H1 (cell line): Measurements from ENCODE around the gene OMA1. TPM values are rescaled to one million over a fixed set of nuclear protein-coding genes. Genes with fewer than 3 reads are reported as not detected.

Source experiments
- CTCF ChIA-PET: fragments of 300-600 bp; sonication (Branson Sonifier 250); formaldehyde crosslinking; loops from one replicate; lab custom pipeline; 2021; ENCODE audit not compliant: partially characterized antibody; lab: Charles Lee
- POLR2A ChIA-PET: fragments of 300-600 bp; sonication (Branson Sonifier 250); formaldehyde crosslinking; loops from one replicate; lab custom pipeline; 2021; ENCODE audit warnings: inconsistent platforms; ENCODE audit not compliant: partially characterized antibody; lab: Charles Lee
- DNase-seq, 2 experiments: peaks; one replicate each; pipeline versions ENCODE4 v3.0.0 to v3.0.0-alpha.2; 2010 to 2022; ENCODE audit warnings: low spot score in 2 of 2, low read depth in 1 of 2, mixed read lengths in 1 of 2
- FAIRE-seq: peaks from 2 replicates; lab custom pipeline; 2011; peaks lifted over from hg19 to GRCh38; lab: Jason Lieb, UNC
- H2AFZ ChIP-seq: 2 replicates; pipeline ENCODE4 v1.8.1; 2012; ENCODE audit warnings: low read length, inconsistent platforms
- H2AK5ac ChIP-seq: 2 replicates; pipeline ENCODE4 v1.6.1; 2013; ENCODE audit warnings: low read depth, low read length
- H2BK120ac ChIP-seq: replicated peaks from 2 replicates; pipeline ENCODE3; 2013; ENCODE audit warnings: low read depth, low read length, inconsistent platforms
- H2BK12ac ChIP-seq: 2 replicates; pipeline ENCODE4 v1.6.1; 2013; ENCODE audit warnings: low read depth, low read length
- H2BK15ac ChIP-seq: 2 replicates; pipeline ENCODE4 v1.6.1; 2013; ENCODE audit warnings: low read length
- H2BK20ac ChIP-seq: 2 replicates; pipeline ENCODE4 v1.6.1; 2013; ENCODE audit warnings: low read length
- H2BK5ac ChIP-seq: 2 replicates; pipeline ENCODE4 v1.6.1; 2013; ENCODE audit warnings: low read depth, low read length
- H3K14ac ChIP-seq: 2 replicates; pipeline ENCODE4 v1.6.1; 2013; ENCODE audit warnings: inconsistent platforms; ENCODE audit not compliant: insufficient read length
- H3K18ac ChIP-seq: 2 replicates; pipeline ENCODE4 v1.6.1; 2013; ENCODE audit warnings: low read length; ENCODE audit errors: extremely low read depth
- H3K23ac ChIP-seq: 2 replicates; pipeline ENCODE4 v1.6.1; 2013; ENCODE audit warnings: inconsistent platforms; ENCODE audit not compliant: insufficient read length
- H3K23me2 ChIP-seq: 2 replicates; pipeline ENCODE4 v1.6.1; 2013; ENCODE audit warnings: low read depth, low read length
- H3K27ac ChIP-seq: 2 replicates; pipeline ENCODE4 v1.6.1; 2011; ENCODE audit warnings: low read depth, low read length, inconsistent platforms
- H3K27me3 ChIP-seq, 4 experiments: replicated peaks in 1 of 4; 1 replicate in 1 of 4; 2 replicates in 3 of 4; pipeline versions ENCODE4 v1.6.1 to v1.8.1; 2011 to 2013; ENCODE audit warnings: low read length in 3 of 4, mild to moderate bottlenecking in 3 of 4, inconsistent platforms in 2 of 4, mixed read lengths in 2 of 4, moderate library complexity in 1 of 4; ENCODE audit not compliant: control insufficient read depth in 3 of 4, insufficient read depth in 3 of 4; ENCODE audit errors: extremely low read depth in 1 of 4
- H3K36me3 ChIP-seq, 4 experiments: 2 replicates each; pipeline versions ENCODE4 v1.6.1 to v1.8.1; 2011 to 2013; ENCODE audit warnings: mild to moderate bottlenecking in 4 of 4, low read length in 3 of 4, moderate library complexity in 2 of 4, control low read depth in 1 of 4, inconsistent platforms in 1 of 4; ENCODE audit not compliant: insufficient read depth in 4 of 4, control insufficient read depth in 2 of 4
- H3K4ac ChIP-seq: replicated peaks from 2 replicates; pipeline ENCODE3; 2013; ENCODE audit warnings: low read length, low read depth, mixed read lengths, inconsistent platforms; ENCODE audit not compliant: insufficient read length
- H3K4me1 ChIP-seq, 4 experiments: replicated peaks in 1 of 4; 1 replicate in 1 of 4; 2 replicates in 3 of 4; pipeline versions ENCODE4 v1.6.1 to v1.8.1; 2011 to 2013; ENCODE audit warnings: low read length in 3 of 4, inconsistent platforms in 2 of 4, mixed read lengths in 1 of 4; ENCODE audit not compliant: insufficient read depth in 4 of 4, control insufficient read depth in 3 of 4
- H3K4me2 ChIP-seq, 2 experiments: 2 replicates each; pipeline versions ENCODE4 v1.6.1 to v1.8.1; 2011 to 2013; ENCODE audit warnings: low read depth in 2 of 2, low read length in 2 of 2, control low read depth in 1 of 2, inconsistent platforms in 1 of 2, mild to moderate bottlenecking in 1 of 2; ENCODE audit not compliant: insufficient read depth in 1 of 2
- H3K4me3 ChIP-seq, 4 experiments: fragments of 200-600, 300-600 bp in 1 of 4; sonication (generic), shearing (Covaris generic), sonication (Bioruptor Twin) in 1 of 4; 2 replicates each; pipeline versions ENCODE4 v1.5.1 to v1.8.1; 2011 to 2016; ENCODE audit warnings: low read length in 4 of 4, low read depth in 3 of 4, control low read depth in 2 of 4, inconsistent platforms in 2 of 4, mild to moderate bottlenecking in 2 of 4, mixed read lengths in 1 of 4, moderate library complexity in 1 of 4; ENCODE audit not compliant: insufficient read depth in 2 of 4; ENCODE audit errors: extremely low read depth in 1 of 4
- H3K56ac ChIP-seq: replicated peaks from 2 replicates; pipeline ENCODE3; 2013; ENCODE audit warnings: low read depth, mild to moderate bottlenecking, mixed read lengths, low read length, inconsistent platforms; ENCODE audit not compliant: insufficient read length
- H3K79me1 ChIP-seq: 2 replicates; pipeline ENCODE4 v1.6.1; 2013; ENCODE audit warnings: low read depth, low read length, control low read depth
- H3K79me2 ChIP-seq, 2 experiments: 2 replicates each; pipeline versions ENCODE4 v1.6.1 to v1.8.1; 2012 to 2013; ENCODE audit warnings: low read length in 2 of 2, mild to moderate bottlenecking in 2 of 2, inconsistent platforms in 1 of 2; ENCODE audit not compliant: insufficient read depth in 2 of 2, control insufficient read depth in 1 of 2
- H3K9ac ChIP-seq, 4 experiments: replicated peaks in 1 of 4; 1 replicate in 1 of 4; 2 replicates in 3 of 4; pipeline versions ENCODE4 v1.6.1 to v1.8.1; 2011 to 2013; ENCODE audit warnings: low read depth in 3 of 4, low read length in 3 of 4, control low read depth in 2 of 4, mild to moderate bottlenecking in 2 of 4, moderate library complexity in 2 of 4, inconsistent platforms in 1 of 4; ENCODE audit errors: extremely low read depth in 1 of 4
- H3K9me3 ChIP-seq, 2 experiments: 2 replicates each; pipeline versions ENCODE4 v1.6.1 to v1.8.1; 2012 to 2013; ENCODE audit warnings: mild to moderate bottlenecking in 2 of 2, moderate library complexity in 2 of 2, control low read depth in 1 of 2, inconsistent platforms in 1 of 2, low read depth in 1 of 2, low read length in 1 of 2, mixed read lengths in 1 of 2; ENCODE audit not compliant: insufficient read depth in 2 of 2
- H4K20me1 ChIP-seq, 2 experiments: replicated peaks in 1 of 2; 2 replicates each; pipeline versions ENCODE3 to v1.8.1; 2011 to 2013; ENCODE audit warnings: inconsistent platforms in 2 of 2, low read length in 2 of 2, mild to moderate bottlenecking in 1 of 2; ENCODE audit not compliant: insufficient read depth in 2 of 2, control insufficient read depth in 1 of 2
- H4K5ac ChIP-seq: 2 replicates; pipeline ENCODE4 v1.6.1; 2013; ENCODE audit warnings: low read length, low read depth, mixed read lengths, inconsistent platforms; ENCODE audit not compliant: insufficient read length
- H4K8ac ChIP-seq: 2 replicates; pipeline ENCODE4 v1.8.0; 2013; ENCODE audit warnings: mild to moderate bottlenecking, moderate library complexity, low read length, inconsistent platforms; ENCODE audit not compliant: insufficient read depth; ENCODE audit errors: extremely low read depth
- H4K91ac ChIP-seq: replicated peaks from 2 replicates; pipeline ENCODE3; 2013; ENCODE audit warnings: low read length, mixed read lengths, inconsistent platforms; ENCODE audit not compliant: insufficient read length
- ASH2L ChIP-seq: fragments of 200-600, 300-600 bp; sonication (generic); IDR thresholded peaks from one replicate; pipeline ENCODE4 v1.7.1; 2017; ENCODE audit warnings: low read length
- CHD2 ChIP-seq: IDR thresholded peaks from 2 replicates; pipeline ENCODE4 v1.6.1; 2012; ENCODE audit warnings: low read length, improper control_type of control experiment
- CREB1 ChIP-seq: IDR thresholded peaks from 2 replicates; pipeline ENCODE4 v1.6.1; 2012; ENCODE audit warnings: inconsistent platforms
- CTCF ChIP-seq, 3 experiments: IDR thresholded peaks; 1 replicate in 2 of 3; 2 replicates in 1 of 3; pipeline versions ENCODE4 v1.5.1 to v1.6.1; 2011; ENCODE audit warnings: low read length in 3 of 3, mild to moderate bottlenecking in 3 of 3, inconsistent platforms in 2 of 3, low read depth in 1 of 3, moderate library complexity in 1 of 3; ENCODE audit not compliant: insufficient read depth in 1 of 3; ENCODE audit errors: control extremely low read depth in 1 of 3
- GTF2F1 ChIP-seq: IDR thresholded peaks from 2 replicates; pipeline ENCODE4 v1.6.1; 2012; ENCODE audit warnings: low read depth, low read length, improper control_type of control experiment, borderline replicate concordance
- KDM4A ChIP-seq: IDR thresholded peaks from one replicate; pipeline ENCODE4 v1.7.1; 2012; ENCODE audit warnings: low read depth, mild to moderate bottlenecking, moderate library complexity, low read length, inconsistent platforms; ENCODE audit not compliant: severe bottlenecking
- RFX5 ChIP-seq: IDR thresholded peaks from 2 replicates; pipeline ENCODE4 v1.6.1; 2011; ENCODE audit warnings: low read depth, low read length, improper control_type of control experiment, borderline replicate concordance
- RNF2 ChIP-seq: fragments of 200-900, 300-1000 bp; sonication (generic); IDR thresholded peaks from 2 replicates; pipeline ENCODE4 v1.7.1; 2016; ENCODE audit warnings: borderline replicate concordance, low read depth, mild to moderate bottlenecking, antibody characterized with exemption, low read length; ENCODE audit not compliant: poor library complexity, severe bottlenecking; ENCODE audit errors: missing control alignments
- SAP30 ChIP-seq: fragments of 300-600 bp; sonication (generic); IDR thresholded peaks from 2 replicates; pipeline ENCODE4 v1.7.1; 2012; ENCODE audit warnings: low read length, moderate library complexity, mild to moderate bottlenecking, inconsistent platforms; ENCODE audit not compliant: insufficient read depth, insufficient replicate concordance
- SIRT6 ChIP-seq: IDR thresholded peaks from one replicate; pipeline ENCODE4 v1.7.1; 2012; ENCODE audit warnings: low read length, inconsistent platforms
- SUZ12 ChIP-seq: fragments of 200-600 bp; sonication (generic); IDR thresholded peaks from 2 replicates; pipeline ENCODE4 v1.6.1; 2012; ENCODE audit warnings: mild to moderate bottlenecking, inconsistent platforms, low read length, moderate library complexity, mixed read lengths
- TEAD4 ChIP-seq: IDR thresholded peaks from 2 replicates; pipeline ENCODE4 v1.6.1; 2012; ENCODE audit warnings: low read depth, low read length, inconsistent platforms, mixed read lengths
- WGBS, 2 experiments: shearing (Covaris generic) in 1 of 2; methylation state at CpG; one replicate each; pipeline versions ENCODE4 v1.1.6 to v1.1.7; 2013 to 2015; ENCODE audit warnings: low lambda C conversion rate in 2 of 2, mixed read lengths in 2 of 2, inconsistent platforms in 1 of 2, low coverage in 1 of 2, missing lambda C conversion rate in 1 of 2; ENCODE audit not compliant: insufficient replicate concordance in 2 of 2, insufficient coverage in 1 of 2, insufficient read length in 1 of 2; ENCODE audit errors: extremely low coverage in 1 of 2, missing lambda C conversion rate in 1 of 2; 5-methylcytosine and 5-hydroxymethylcytosine counted together
- polyA plus RNA-seq, 7 experiments: library from polyadenylated mRNA; depleted of rRNA in 3 of 7; stranded (reverse) in 5 of 7; unstranded in 2 of 7; fragments of >200 nt in 5 of 7; fragments of 200-250 nt in 2 of 7; gene quantifications; 1 replicate in 5 of 7; 2 replicates in 1 of 7; 4 replicates in 1 of 7; pipeline versions ENCODE4 v1.2.1 to v1.2.3, GENCODE V29; 2011 to 2013; ENCODE audit warnings: missing spikeins in 2 of 7, mixed read lengths in 2 of 7
- total RNA-seq: library from RNA; stranded (reverse); fragmentation: NEBNext Ultra II Directional; extraction: Animal tissue kit (Norgen Biotek cat#: 25700); gene quantifications from 2 replicates; pipeline ENCODE4 v1.2.1, GENCODE V29; 2021

The OMA1 gene
- total and polyA plus RNA-seq, 2 of the 8 experiments (the other 6 are each of a cell fraction or from before 2014, with no cell fraction given) = 7.7 to 11.7 TPM

GRCh38 chr1:58469476-58469875, 77.0 kb downstream of the OMA1 start:
- CTCF ChIA-PET = interaction anchor here (0.6 to 1.6 kb wide), 2 partner anchors 265 to 1830 kb away, joined by 3 to 4 read pairs; no protein-coding TSS in a partner anchor
- Histone ChIP-seq H3K4me2 (no peak overlapping the region), H3K4ac (no peak overlapping the region)
- TF ChIP-seq KDM4A (no peak), RNF2 (no peak), SUZ12 (no peak), SAP30 (no peak), CHD2 (no peak), GTF2F1 (no peak), RFX5 (no peak), ASH2L (no peak), CTCF (IDR thresholded peaks at IDR 0.05; ENCODE audit: control extremely low read depth in 1 of 3, insufficient read depth in 1 of 3, low read depth in 1 of 3, low read length in 3 of 3) (no peak), TEAD4 (no peak), SIRT6 (no peak), CREB1 (no peak)

More at GRCh38 chr1:58469476-58469875, 77.0 kb downstream of the OMA1 start:
- Histone ChIP-seq H3K9ac (no peak overlapping the region), H3K56ac (no peak overlapping the region), H3K9me3 (no peaks in the 10 kb centered on the region), H2AFZ (no peak overlapping the region), H2BK5ac (no peak overlapping the region), H3K36me3 (no peaks in the 10 kb centered on the region), H4K20me1 (no peaks in the 10 kb centered on the region), H4K5ac (no peak overlapping the region), H3K23ac (no peak overlapping the region), H3K14ac (no peak overlapping the region), H3K79me2 (no peaks in the 10 kb centered on the region), H2BK20ac (no peak overlapping the region), H3K23me2 (no peaks in the 10 kb centered on the region), H2AK5ac (no peak overlapping the region), H3K27me3 (0 out of 7 replicates have a peak, but pooled peaks cover 0 to 3% (median 0%) of the 10 kb centered on the region in 4 experiments), H3K4me3 (no peak overlapping the region), H2BK12ac (no peak overlapping the region), H3K79me1 (no peaks in the 10 kb centered on the region), H4K8ac (no peak overlapping the region), H3K27ac (no peak overlapping the region), H4K91ac (no peak overlapping the region), H2BK120ac (no peak overlapping the region), H2BK15ac (no peak overlapping the region), H3K18ac (no peak overlapping the region), H3K4me1 (peaks cover 0 to 8% (median 5%) of the 10 kb centered on the region in 4 experiments; a peak in 5 of 7 replicates)
- POLR2A ChIA-PET = no interaction called here
- FAIRE-seq (no peak), DNase-seq (no peak)
- WGBS, 2 experiments = 85% methylated on average over 3 of the region's 3 CpGs; no CpG with 5 or more reads in 1 of the 2 experiments
